ENCODE measurements around the gene KRT77. TPM values are rescaled to one million over a fixed set of nuclear protein-coding genes. Genes with fewer than 3 reads are reported as not detected.

KRT77 gene
- total RNA-seq, 1 experiment from 2014 or later, result not detected

GRCh38 chr12:52686756-52687487, 16.4 kb downstream of the KRT77 start:
- no peaks in the 10 kb centered on the region for H3K36me3 ChIP-seq (ENCODE audit: low read depth, low read length)
- intact Hi-C loops (cut with micrococcal nuclease), result no loop called here
- no peaks in the 10 kb centered on the region for H3F3A ChIP-seq (ENCODE audit: low read length, unreplicated experiment)
- H3K27ac ChIP-seq (ENCODE audit: low read length), result no peak overlapping the region
- peaks cover 14% of the 10 kb centered on the region for H3K4me1 ChIP-seq (ENCODE audit: insufficient read depth, low read length)
- peaks cover 54% of the 10 kb centered on the region for H3K27me3 ChIP-seq (ENCODE audit: low read length)
- no peak for ATAC-seq
- H3K4me3 ChIP-seq (ENCODE audit: low read length), result no peak overlapping the region
- no peak overlapping the region for H3K4me2 ChIP-seq (ENCODE audit: low read length)
- DNase-seq, result no peak
- POLR2A ChIA-PET (ENCODE audit: unreplicated experiment), result no interaction called here
- TF ChIP-seq EZH2 (IDR thresholded peaks at IDR 0.05; ENCODE audit: low read length, unreplicated experiment), result no peak
- no peak for TF ChIP-seq EZH2phosphoT487 (IDR thresholded peaks at IDR 0.05; ENCODE audit: borderline replicate concordance, low read length)
- TF ChIP-seq CTCF (conservative IDR thresholded peaks at IDR 0.05; ENCODE audit: low read depth, low read length), result no peak
- H3K9me2 ChIP-seq (replicated peaks; ENCODE audit: low read length), result no peaks in the 10 kb centered on the region
- H3K9ac ChIP-seq (ENCODE audit: low read length), result no peak overlapping the region
- H3K9me3 ChIP-seq (ENCODE audit: low read length), result no peaks in the 10 kb centered on the region
- no TSS peak for BruUV-seq (replicated peaks)
- CTCF ChIA-PET, result no interaction called here
- no peaks in the 10 kb centered on the region for H3K79me2 ChIP-seq (ENCODE audit: low read length)
- H2AFZ ChIP-seq (ENCODE audit: low read length), result no peak overlapping the region
- no peaks in the 10 kb centered on the region for H4K20me1 ChIP-seq (ENCODE audit: low read length)

GRCh38 chr12:52686063-52686462, 17.3 kb downstream of the KRT77 start:
- Histone ChIP-seq H3K4me3 (ENCODE audit: low read length) (no peak overlapping the region), H3K27ac (ENCODE audit: low read length) (no peak overlapping the region), H3K79me2 (ENCODE audit: low read length) (no peaks in the 10 kb centered on the region), H3K9ac (ENCODE audit: low read length) (no peak overlapping the region), H3K4me2 (ENCODE audit: low read length) (no peak overlapping the region), H3F3A (ENCODE audit: low read length, unreplicated experiment) (no peaks in the 10 kb centered on the region), H4K20me1 (ENCODE audit: low read length) (no peaks in the 10 kb centered on the region), H3K4me1 (ENCODE audit: insufficient read depth, low read length) (peaks cover 11% of the 10 kb centered on the region), H3K9me2 (replicated peaks; ENCODE audit: low read length) (no peaks in the 10 kb centered on the region), H2AFZ (ENCODE audit: low read length) (no peak overlapping the region), H3K36me3 (ENCODE audit: low read depth, low read length) (no peaks in the 10 kb centered on the region), H3K9me3 (ENCODE audit: low read length) (no peaks in the 10 kb centered on the region), H3K27me3 (ENCODE audit: low read length) (peaks cover 54% of the 10 kb centered on the region)
- BruUV-seq (replicated peaks), result no TSS peak
- ATAC-seq (no peak), DNase-seq (no peak)
- intact Hi-C loops (cut with micrococcal nuclease), result no loop called here
- POLR2A ChIA-PET (ENCODE audit: unreplicated experiment), result no interaction called here
- CTCF ChIA-PET, result no interaction called here
- TF ChIP-seq CTCF (conservative IDR thresholded peaks at IDR 0.05; ENCODE audit: low read depth, low read length), result no peak
- TF ChIP-seq EZH2phosphoT487 (IDR thresholded peaks at IDR 0.05; ENCODE audit: borderline replicate concordance, low read length), result no peak
- TF ChIP-seq EZH2 (IDR thresholded peaks at IDR 0.05; ENCODE audit: low read length, unreplicated experiment), result no peak

DNA sequence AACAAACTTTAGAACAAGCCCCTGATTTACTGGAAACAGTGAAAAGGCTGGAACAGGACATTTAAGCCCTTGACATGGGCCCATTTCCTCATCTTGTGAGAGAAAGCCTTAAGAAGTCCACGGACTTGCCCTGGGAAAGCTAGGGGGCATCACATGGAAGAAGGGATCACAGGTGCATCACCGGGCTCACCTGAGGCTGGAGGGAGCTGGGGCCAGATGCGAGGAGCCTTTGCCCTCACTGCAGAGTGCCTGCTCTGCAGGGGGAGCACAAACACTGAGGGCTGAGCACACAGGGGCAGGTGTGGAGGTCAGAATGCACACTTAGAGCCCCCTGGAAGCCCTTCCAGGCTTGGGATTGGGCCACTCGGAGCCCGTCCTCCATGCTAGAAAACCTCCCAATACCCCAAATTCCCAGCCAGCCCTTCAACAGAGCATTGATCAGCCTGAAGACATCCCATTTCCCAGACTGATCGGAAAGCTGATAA, 17.9 kb downstream of the KRT77 start:
- peaks cover 55% of the 10 kb centered on the region for H3K27me3 ChIP-seq (ENCODE audit: low read length)

More for the DNA sequence above, 17.9 kb downstream of the KRT77 start:
- CTCF ChIA-PET, result no interaction called here
- Histone ChIP-seq H3K4me1 (ENCODE audit: insufficient read depth, low read length) (peaks cover 11% of the 10 kb centered on the region), H3F3A (ENCODE audit: low read length, unreplicated experiment) (no peaks in the 10 kb centered on the region), H3K9me3 (ENCODE audit: low read length) (no peaks in the 10 kb centered on the region), H3K9me2 (replicated peaks; ENCODE audit: low read length) (no peaks in the 10 kb centered on the region), H3K4me2 (ENCODE audit: low read length) (no peak overlapping the region), H3K27ac (ENCODE audit: low read length) (no peak overlapping the region), H3K36me3 (ENCODE audit: low read depth, low read length) (no peaks in the 10 kb centered on the region), H3K9ac (ENCODE audit: low read length) (no peak overlapping the region), H2AFZ (ENCODE audit: low read length) (no peak overlapping the region), H4K20me1 (ENCODE audit: low read length) (no peaks in the 10 kb centered on the region), H3K79me2 (ENCODE audit: low read length) (no peaks in the 10 kb centered on the region), H3K4me3 (ENCODE audit: low read length) (no peak overlapping the region)
- DNase-seq (no peak), ATAC-seq (no peak)
- POLR2A ChIA-PET (ENCODE audit: unreplicated experiment), result no interaction called here
- intact Hi-C loops (cut with micrococcal nuclease), result no loop called here
- TF ChIP-seq EZH2phosphoT487 (IDR thresholded peaks at IDR 0.05; ENCODE audit: borderline replicate concordance, low read length) (no peak), EZH2 (IDR thresholded peaks at IDR 0.05; ENCODE audit: low read length, unreplicated experiment) (no peak), CTCF (conservative IDR thresholded peaks at IDR 0.05; ENCODE audit: low read depth, low read length) (no peak)
- BruUV-seq (replicated peaks), result no TSS peak

Measured in PC-3 (cell line).